Adrenal gland (tissue), 5 donors: ENCODE results near the gene TRIM8.

Experiments
- CTCF ChIP-seq, 6 experiments: fragments of 450-650 bp in 4 of 6; fragments of 200-600 bp in 2 of 6; sonication (generic) in 1 of 6; IDR thresholded peaks; 1 replicate in 5 of 6; 2 replicates in 1 of 6; pipeline versions ENCODE4 v1.5.1 to v1.8.0; 2016 to 2021; ENCODE audit warnings: antibody characterized with exemption in 6 of 6, mild to moderate bottlenecking in 2 of 6, moderate library complexity in 1 of 6
- POLR2A ChIP-seq, 2 donors: fragments of 450-650 bp; IDR thresholded peaks; one replicate each; pipeline ENCODE4 v1.6.1; 2017; ENCODE audit warnings: antibody characterized with exemption in 2 of 2, mild to moderate bottlenecking in 2 of 2, moderate library complexity in 1 of 2
- donor health status: DM: no; HTN: no; CAD: no.

GRCh38 chr10:102611514-102612087 is 32.7 kb upstream of the TRIM8 start:
- TF ChIP-seq CTCF (IDR thresholded peaks at IDR 0.05) (no peak), POLR2A (IDR thresholded peaks at IDR 0.05) (no peak)
